RPMI7951 (cell line): ENCODE results near the gene CCDC14. TPM values are rescaled to one million over a fixed set of nuclear protein-coding genes. Genes with fewer than 3 reads are reported as not detected.
"Not testable (repeated sequence)": the region's sequence is repeated elsewhere in the genome, so short reads cannot be mapped to it uniquely, and the experiment has no call there.

Experiments
- DNase-seq: peaks from one replicate; pipeline ENCODE4 v3.0.0-alpha.2; 2012; ENCODE audit warnings: low read depth
- total RNA-seq: library from RNA; depleted of rRNA; stranded (reverse); fragments of >200 nt; shearing (Covaris generic); gene quantifications from 2 replicates; pipeline ENCODE4 v1.2.3, GENCODE V29; 2014

CCDC14 gene
- total RNA-seq, 1 experiment from 2014 or later = 58.5 TPM

GRCh38 chr3:123964793-123965192 is 3.8 kb upstream of the CCDC14 start:
- DNase-seq = not testable (repeated sequence)

- DNase-seq = no peak
Observed at GRCh38 chr3:123961508-123961856, 453 bp upstream of the CCDC14 start.

- no peak for DNase-seq
Observed at GRCh38 chr3:123953735-123954134, 7.3 kb downstream of the CCDC14 start.

- DNase-seq = no peak
Observed at GRCh38 chr3:123952844-123953520, 8.0 kb downstream of the CCDC14 start.

- no peak for DNase-seq
Observed at GRCh38 chr3:123951522-123952447, 9.2 kb downstream of the CCDC14 start.

- no peak for DNase-seq
Observed at GRCh38 chr3:123949641-123950040, 11.4 kb downstream of the CCDC14 start.

- no peak for DNase-seq
Observed at GRCh38 chr3:123948449-123948848, 12.6 kb downstream of the CCDC14 start.

GRCh38 chr3:123947482-123947881 is 13.5 kb downstream of the CCDC14 start:
- DNase-seq = no peak

- DNase-seq = no peak
Observed at GRCh38 chr3:123941542-123941941, 19.5 kb downstream of the CCDC14 start.

GRCh38 chr3:123941121-123941520 is 19.9 kb downstream of the CCDC14 start:
- DNase-seq = peak; percentile 11

- DNase-seq = no peak
Observed at GRCh38 chr3:123939706-123940105, 21.3 kb downstream of the CCDC14 start.

- no peak for DNase-seq
Observed at GRCh38 chr3:123936400-123936799, 24.6 kb downstream of the CCDC14 start.

GRCh38 chr3:123935830-123936229 is 25.2 kb downstream of the CCDC14 start:
- no peak for DNase-seq

GRCh38 chr3:123934250-123934649 is 26.8 kb downstream of the CCDC14 start:
- DNase-seq = no peak

- no peak for DNase-seq
Observed at GRCh38 chr3:123930445-123930844, 30.6 kb downstream of the CCDC14 start.

GRCh38 chr3:123929325-123929724 is 31.7 kb downstream of the CCDC14 start:
- no peak for DNase-seq

- no peak for DNase-seq
Observed at GRCh38 chr3:123926396-123926795, 34.6 kb downstream of the CCDC14 start.

- DNase-seq = no peak
Observed at GRCh38 chr3:123920868-123921267, 40.2 kb downstream of the CCDC14 start.

- DNase-seq = no peak
Observed at GRCh38 chr3:123920383-123920782, 40.6 kb downstream of the CCDC14 start.

GRCh38 chr3:123919353-123919752 is 41.7 kb downstream of the CCDC14 start:
- DNase-seq = no peak

- DNase-seq = no peak
Observed at GRCh38 chr3:123914829-123915228, 46.2 kb downstream of the CCDC14 start.

- no peak for DNase-seq
Observed at GRCh38 chr3:123909785-123910184, 51.2 kb downstream of the CCDC14 start.

- peak; percentile 7 for DNase-seq
Observed at GRCh38 chr3:123907720-123908119, 53.3 kb downstream of the CCDC14 start.
